SK-N-SH (cell line): ENCODE data around the gene USP11. TPM values are rescaled to one million over a fixed set of nuclear protein-coding genes. Genes with fewer than 3 reads are reported as not detected.

Experiments
- CTCF ChIA-PET: fragments of 300-600, 350-600 bp; formaldehyde crosslinking; extraction: SDS; loops from one replicate; lab custom pipeline; 2021; lab: Yijun Ruan, JAX
- POLR2A ChIA-PET: fragments of 350-600 bp; sonication (Branson Sonifier 250); formaldehyde crosslinking; extraction: SDS; loops from one replicate; lab custom pipeline; 2020; ENCODE audit warnings: antibody characterized with exemption, inconsistent platforms; lab: Yijun Ruan, JAX
- DNase-seq: peaks from one replicate; pipeline ENCODE4 v3.0.0; 2012
- H2AFZ ChIP-seq: fragments of 200-600 bp; sonication (generic); 2 replicates; pipeline ENCODE4 v1.8.1; 2016; ENCODE audit warnings: antibody characterized with exemption, mild to moderate bottlenecking, low read depth
- H3F3A ChIP-seq: fragments of 200-600 bp; sonication (generic); replicated peaks from 2 replicates; pipeline ENCODE3; 2016; ENCODE audit warnings: antibody characterized with exemption, mild to moderate bottlenecking; ENCODE audit not compliant: insufficient read depth
- H3K27ac ChIP-seq, 2 experiments: fragments of 200-500 bp in 1 of 2; fragments of 200-600 bp in 1 of 2; sonication (Bioruptor generic) in 1 of 2; sonication (generic), shearing (Covaris generic) in 1 of 2; 2 replicates each; pipeline versions ENCODE4 v1.5.1 to v1.6.1; 2014 to 2016; ENCODE audit warnings: low read depth in 2 of 2, inconsistent platforms in 1 of 2, low read length in 1 of 2, mild to moderate bottlenecking in 1 of 2, mixed read lengths in 1 of 2
- H3K27me3 ChIP-seq: fragments of 200-600 bp; sonication (generic), shearing (Covaris generic); 2 replicates; pipeline ENCODE4 v1.6.1; 2016; ENCODE audit warnings: mixed run types; ENCODE audit not compliant: insufficient read depth
- H3K36me3 ChIP-seq, 2 experiments: fragments of 200-500 bp in 1 of 2; fragments of 200-600 bp in 1 of 2; sonication (Bioruptor generic) in 1 of 2; sonication (generic) in 1 of 2; replicated peaks in 1 of 2; 2 replicates each; pipeline versions ENCODE3 to v1.5.1; 2014 to 2016; ENCODE audit warnings: low read length in 1 of 2, mild to moderate bottlenecking in 1 of 2; ENCODE audit not compliant: insufficient read depth in 2 of 2, control insufficient read depth in 1 of 2
- H3K4me1 ChIP-seq, 2 experiments: fragments of 200-500 bp in 1 of 2; fragments of 200-600 bp in 1 of 2; sonication (Bioruptor generic) in 1 of 2; sonication (generic), shearing (Covaris generic) in 1 of 2; 2 replicates each; pipeline versions ENCODE4 v1.5.1 to v1.6.1; 2014 to 2016; ENCODE audit warnings: low read depth in 1 of 2, low read length in 1 of 2, mixed run types in 1 of 2; ENCODE audit not compliant: insufficient read depth in 2 of 2, control insufficient read depth in 1 of 2
- H3K4me2 ChIP-seq: fragments of 200-600 bp; sonication (generic), shearing (Covaris generic); 2 replicates; pipeline ENCODE4 v1.6.1; 2017; ENCODE audit warnings: mixed run types
- H3K4me3 ChIP-seq, 2 experiments: fragments of 200-500 bp in 1 of 2; fragments of 200-600 bp in 1 of 2; sonication (Bioruptor generic) in 1 of 2; sonication (generic), shearing (Covaris generic) in 1 of 2; 2 replicates each; pipeline versions ENCODE4 v1.5.1 to v1.8.1; 2014 to 2016; ENCODE audit warnings: low read depth in 2 of 2, inconsistent platforms in 1 of 2, low read length in 1 of 2, mild to moderate bottlenecking in 1 of 2, mixed read lengths in 1 of 2, moderate library complexity in 1 of 2
- H3K79me2 ChIP-seq: fragments of 200-600 bp; sonication (generic); 2 replicates; pipeline ENCODE4 v1.8.1; 2017; ENCODE audit warnings: mild to moderate bottlenecking; ENCODE audit not compliant: insufficient read depth
- H3K9ac ChIP-seq: fragments of 200-600 bp; sonication (generic); 2 replicates; pipeline ENCODE4 v1.6.1; 2017; ENCODE audit warnings: mixed run types
- H3K9me2 ChIP-seq: fragments of 200-600 bp; sonication (generic); 2 replicates; pipeline ENCODE4 v1.6.1; 2017; ENCODE audit warnings: mixed run types
- H3K9me3 ChIP-seq: fragments of 200-600 bp; sonication (generic); 2 replicates; pipeline ENCODE4 v1.6.1; 2017; ENCODE audit warnings: mixed run types, mild to moderate bottlenecking, moderate library complexity
- H4K20me1 ChIP-seq: fragments of 200-600 bp; sonication (generic); 2 replicates; pipeline ENCODE4 v1.6.1; 2017; ENCODE audit warnings: mild to moderate bottlenecking, mixed run types; ENCODE audit not compliant: insufficient read depth
- ELF1 ChIP-seq: IDR thresholded peaks from 2 replicates; pipeline ENCODE4 v1.4.0; 2012
- FOXJ3 ChIP-seq: sonication (generic); formaldehyde crosslinking; IDR thresholded peaks from 2 replicates; pipeline ENCODE4 v1.5.1; 2020; ENCODE audit warnings: mild to moderate bottlenecking, missing genetic modification reagents
- GABPA ChIP-seq: IDR thresholded peaks from 2 replicates; pipeline ENCODE4 v1.4.0; 2012; ENCODE audit warnings: low read depth, mild to moderate bottlenecking
- GATA2 ChIP-seq: sonication (generic); formaldehyde crosslinking; IDR thresholded peaks from 2 replicates; pipeline ENCODE4 v1.5.0; 2020; ENCODE audit warnings: mild to moderate bottlenecking, missing genetic modification reagents
- JUND ChIP-seq: IDR thresholded peaks from 2 replicates; pipeline ENCODE4 v1.4.0; 2012
- MXI1 ChIP-seq: IDR thresholded peaks from 2 replicates; pipeline ENCODE4 v1.6.1; 2012; ENCODE audit warnings: mild to moderate bottlenecking, low read depth, low read length, improper control_type of control experiment
- NRF1 ChIP-seq: IDR thresholded peaks from 2 replicates; pipeline ENCODE4 v1.6.1; 2012; ENCODE audit warnings: low read depth, mild to moderate bottlenecking, low read length
- PBX3 ChIP-seq: IDR thresholded peaks from 2 replicates; pipeline ENCODE4; 2012
- RAD21 ChIP-seq: IDR thresholded peaks from 2 replicates; pipeline ENCODE4 v1.6.1; 2012; ENCODE audit warnings: mild to moderate bottlenecking, low read length
- RFX5 ChIP-seq: IDR thresholded peaks from 2 replicates; pipeline ENCODE4 v1.6.1; 2012; ENCODE audit warnings: mild to moderate bottlenecking, improper control_type of control experiment, low read length
- RXRA ChIP-seq: IDR thresholded peaks from 2 replicates; pipeline ENCODE4 v1.4.0; 2012; ENCODE audit warnings: low read depth, mild to moderate bottlenecking, borderline replicate concordance
- SIN3A ChIP-seq: IDR thresholded peaks from 2 replicates; pipeline ENCODE4 v1.6.1; 2012; ENCODE audit warnings: low read depth, mild to moderate bottlenecking, low read length, moderate library complexity, borderline replicate concordance
- SMC3 ChIP-seq: IDR thresholded peaks from 2 replicates; pipeline ENCODE4 v1.6.1; 2012; ENCODE audit warnings: low read depth, low read length, improper control_type of control experiment
- TAF1 ChIP-seq: IDR thresholded peaks from 2 replicates; pipeline ENCODE4 v1.6.1; 2012; ENCODE audit warnings: low read depth, mild to moderate bottlenecking, low read length, moderate library complexity, borderline replicate concordance
- USF2 ChIP-seq: fragments of 150-350 bp; IDR thresholded peaks from 2 replicates; pipeline ENCODE4 v1.6.1; 2017; ENCODE audit warnings: antibody characterized with exemption, low read length, low read depth, borderline replicate concordance
- YY1 ChIP-seq: IDR thresholded peaks from 2 replicates; pipeline ENCODE4 v1.4.0; 2012; ENCODE audit warnings: low read depth, mild to moderate bottlenecking
- WGBS: methylation state at CpG from one replicate; pipeline ENCODE4 v1.1.6; 2017; ENCODE audit warnings: low lambda C conversion rate; 5-methylcytosine and 5-hydroxymethylcytosine counted together
- polyA plus RNA-seq, 3 experiments: library from polyadenylated mRNA; depleted of rRNA; stranded (reverse); fragments of >200 nt; gene quantifications; 2 replicates each; pipeline ENCODE4 v1.2.3, GENCODE V29; 2012

Gene USP11
- polyA plus RNA-seq, 1 of the 3 experiments (the other 2 are of a cell fraction), result 53.1 TPM

GRCh38 chrX:47239199-47239598, 6.4 kb downstream of the USP11 start:
- 97% methylated on average over 8 of the region's 8 CpGs for WGBS
- DNase-seq, result no peak
- peaks cover 0 to 2% of the 10 kb centered on the region in 2 experiments; a peak in 2 of 4 replicates for H3K4me1 ChIP-seq
- no peak overlapping the region for H3K4me2 ChIP-seq
- TF ChIP-seq FOXJ3, result no peak
- TF ChIP-seq TAF1, result no peak
- TF ChIP-seq SMC3, result no peak
- no peak for TF ChIP-seq PBX3
- TF ChIP-seq SIN3A, result no peak
- no peak for TF ChIP-seq NRF1
- no peak for TF ChIP-seq RAD21
- CTCF ChIA-PET, result interaction anchor here (0.8 to 1.4 kb wide), 2 partner anchors 11 to 145 kb away, joined by 3 read pairs; no protein-coding TSS in a partner anchor
- H3F3A ChIP-seq, result peaks cover 12% of the 10 kb centered on the region
- H3K27ac ChIP-seq, result no peak overlapping the region
- H4K20me1 ChIP-seq, result peaks cover 45% of the 10 kb centered on the region
- no peaks in the 10 kb centered on the region for H3K9me2 ChIP-seq
- peaks cover 53% of the 10 kb centered on the region for H3K79me2 ChIP-seq
- peaks cover 26 to 28% of the 10 kb centered on the region in 2 experiments for H3K36me3 ChIP-seq
- no peak overlapping the region for H3K4me3 ChIP-seq
- H3K9ac ChIP-seq, result no peak overlapping the region
- no peaks in the 10 kb centered on the region for H3K9me3 ChIP-seq
- no peak overlapping the region for H2AFZ ChIP-seq
- POLR2A ChIA-PET, result interaction anchor here (1.1 kb wide), 1 partner anchor 15 kb away, joined by 3 read pairs; no protein-coding TSS in a partner anchor
- H3K27me3 ChIP-seq, result no peaks in the 10 kb centered on the region

- TF ChIP-seq SMC3 (no peak), ELF1 (no peak), RFX5 (no peak), YY1 (no peak), NRF1 (no peak), SIN3A (no peak), GABPA (no peak), JUND (no peak), FOXJ3 (no peak), GATA2 (CRISPR knock-in tag) (no peak), RXRA (no peak), MXI1 (no peak), USF2 (no peak)
- peaks cover 40% of the 10 kb centered on the region for H4K20me1 ChIP-seq
- peaks cover 4% of the 10 kb centered on the region for H3F3A ChIP-seq
- no peak overlapping the region for H3K9ac ChIP-seq
- 98% methylated on average over 10 of the region's 12 CpGs for WGBS
- no peak overlapping the region for H3K4me3 ChIP-seq
- H3K4me2 ChIP-seq, result no peak overlapping the region
- ChIA-PET POLR2A (interaction anchor here (0.6 to 1.1 kb wide), 2 partner anchors 16 to 21 kb away, joined by 3 read pairs; no protein-coding TSS in a partner anchor), CTCF (interaction anchor here (0.8 to 1.0 kb wide), 2 partner anchors 9 to 144 kb away, joined by 3 read pairs; no protein-coding TSS in a partner anchor)
- no peak overlapping the region for H2AFZ ChIP-seq
- H3K4me1 ChIP-seq, result peaks cover 0 to 2% of the 10 kb centered on the region in 2 experiments; a peak in 1 of 4 replicates
- H3K36me3 ChIP-seq, result peaks cover 26 to 35% of the 10 kb centered on the region in 2 experiments
- H3K79me2 ChIP-seq, result peaks cover 44% of the 10 kb centered on the region
- DNase-seq, result no peak
- H3K27ac ChIP-seq, result no peak overlapping the region
- H3K9me2 ChIP-seq, result no peaks in the 10 kb centered on the region
- no peaks in the 10 kb centered on the region for H3K27me3 ChIP-seq
- no peaks in the 10 kb centered on the region for H3K9me3 ChIP-seq
These were observed 7.2 kb downstream of the USP11 start for GRCh38 chrX:47239898-47240545.
